ENCODE measurements around the gene ZBTB47.

Gene ZBTB47

GRCh38 chr3:42704136-42704841 lies 50.8 kb downstream of the ZBTB47 start:
- no peak for TF ChIP-seq REST (IDR thresholded peaks at IDR 0.05; ENCODE audit: insufficient read depth in 1 of 2, low read depth in 2 of 2, low read length in 2 of 2)
- no peak for TF ChIP-seq SIN3A (IDR thresholded peaks at IDR 0.05; ENCODE audit: borderline replicate concordance, insufficient read depth, low read length)
- no peak for TF ChIP-seq TAF1 (IDR thresholded peaks at IDR 0.05; ENCODE audit: borderline replicate concordance, insufficient read depth, low read length)
- TF ChIP-seq FOXP2 (optimal IDR thresholded peaks at IDR 0.05; ENCODE audit: borderline replicate concordance, extremely low read depth, extremely low read length, insufficient read depth), result no peak
- TF ChIP-seq POLR2AphosphoS5 (IDR thresholded peaks at IDR 0.05; ENCODE audit: low read depth, low read length), result no peak

GRCh38 chr3:42705058-42705767 lies 51.7 kb downstream of the ZBTB47 start:
- TF ChIP-seq SIN3A (IDR thresholded peaks at IDR 0.05; ENCODE audit: borderline replicate concordance, insufficient read depth, low read length) (no peak), POLR2AphosphoS5 (IDR thresholded peaks at IDR 0.05; ENCODE audit: low read depth, low read length) (no peak), REST (IDR thresholded peaks at IDR 0.05; ENCODE audit: insufficient read depth in 1 of 2, low read depth in 2 of 2, low read length in 2 of 2) (no peak), FOXP2 (optimal IDR thresholded peaks at IDR 0.05; ENCODE audit: borderline replicate concordance, extremely low read depth, extremely low read length, insufficient read depth) (no peak)

GRCh38 chr3:42705962-42706585 lies 52.6 kb downstream of the ZBTB47 start:
- no peak for TF ChIP-seq POLR2AphosphoS5 (IDR thresholded peaks at IDR 0.05; ENCODE audit: low read depth, low read length)
- TF ChIP-seq TAF1 (IDR thresholded peaks at IDR 0.05; ENCODE audit: borderline replicate concordance, insufficient read depth, low read length), result no peak

GRCh38 chr3:42706721-42707619 lies 53.5 kb downstream of the ZBTB47 start:
- no peak for TF ChIP-seq SIN3A (IDR thresholded peaks at IDR 0.05; ENCODE audit: borderline replicate concordance, insufficient read depth, low read length)
- no peak for TF ChIP-seq FOXP2 (optimal IDR thresholded peaks at IDR 0.05; ENCODE audit: borderline replicate concordance, extremely low read depth, extremely low read length, insufficient read depth)
- no peak for TF ChIP-seq TAF1 (IDR thresholded peaks at IDR 0.05; ENCODE audit: borderline replicate concordance, insufficient read depth, low read length)
- TF ChIP-seq REST (IDR thresholded peaks at IDR 0.05; ENCODE audit: insufficient read depth in 1 of 2, low read depth in 2 of 2, low read length in 2 of 2), result no peak
- TF ChIP-seq POLR2AphosphoS5 (IDR thresholded peaks at IDR 0.05; ENCODE audit: low read depth, low read length), result no peak

Data from PFSK-1 (cell line).